A549 treated with ZK216348 at 1 μM for 4 hours (cell line): Measurements from ENCODE around the gene PRDM7. TPM values are rescaled to one million over a fixed set of nuclear protein-coding genes. Genes with fewer than 3 reads are reported as not detected.

Experiments used
- total RNA-seq: library from RNA; stranded (reverse); fragments of 200-300 nt; extraction: Qiagen RNA extraction; gene quantifications from 5 replicates; pipeline ENCODE4 v1.2.3, GENCODE V29; 2022; ENCODE audit warnings: low read depth

The PRDM7 gene
- not detected in 5 replicates for total RNA-seq

GRCh38 chr16:90077240-90077756, at the start of gene PRDM7:
Gene PRDM7, minus strand, starts transcription at chr16:90077331. Its CDS starts 1,421 bp downstream, at chr16:90075910.

GRCh38 chr16:90018652-90019542, 58.2 kb downstream of the PRDM7 start, which contains the start of gene DBNDD1:
Gene DBNDD1, minus strand, starts transcription at chr16:90019456. Its CDS starts 115 bp downstream, at chr16:90019341.

Other genes with a start within 250 kb of the PRDM7 start
- gene SPIRE2, start 248.9 kb downstream of the PRDM7 start, total RNA-seq, result 5.1 to 10.1 TPM (median 8.1 TPM) in 5 replicates
- gene TCF25, start 203.7 kb downstream of the PRDM7 start, total RNA-seq, result 62.2 to 83.9 TPM (median 79.4 TPM) in 5 replicates
- gene MC1R, start 158.5 kb downstream of the PRDM7 start, total RNA-seq, result 4.5 to 7.3 TPM (median 7.1 TPM) in 5 replicates
- 154 to 288 TPM (median 254 TPM) in 5 replicates for gene TUBB3, start 154.0 kb downstream of the PRDM7 start, total RNA-seq
- gene DEF8, start 128.6 kb downstream of the PRDM7 start, total RNA-seq, result 69.6 to 120 TPM (median 112 TPM) in 5 replicates
- gene DBNDD1, start 57.9 kb downstream of the PRDM7 start, total RNA-seq, result 38.4 to 67.1 TPM (median 61.3 TPM) in 5 replicates